HG03575 (cell line): ENCODE data around the gene ANKRD65.
"Not testable (repeated sequence)": the region's sequence is repeated elsewhere in the genome, so short reads cannot be mapped to it uniquely, and the experiment has no call there.

Source experiments
- ATAC-seq: cut with Tn5 transposase; IDR thresholded peaks from one replicate; pipeline ENCODE4 v1.9.1; 2021; ENCODE audit not compliant: unreplicated experiment, insufficient number of reproducible peaks, low FRiP score; ENCODE audit errors: extremely low read depth

Gene ANKRD65

GRCh38 chr1:1377540-1378205 is 43.4 kb downstream of the ANKRD65 start:
- ATAC-seq: no peak

DNA sequence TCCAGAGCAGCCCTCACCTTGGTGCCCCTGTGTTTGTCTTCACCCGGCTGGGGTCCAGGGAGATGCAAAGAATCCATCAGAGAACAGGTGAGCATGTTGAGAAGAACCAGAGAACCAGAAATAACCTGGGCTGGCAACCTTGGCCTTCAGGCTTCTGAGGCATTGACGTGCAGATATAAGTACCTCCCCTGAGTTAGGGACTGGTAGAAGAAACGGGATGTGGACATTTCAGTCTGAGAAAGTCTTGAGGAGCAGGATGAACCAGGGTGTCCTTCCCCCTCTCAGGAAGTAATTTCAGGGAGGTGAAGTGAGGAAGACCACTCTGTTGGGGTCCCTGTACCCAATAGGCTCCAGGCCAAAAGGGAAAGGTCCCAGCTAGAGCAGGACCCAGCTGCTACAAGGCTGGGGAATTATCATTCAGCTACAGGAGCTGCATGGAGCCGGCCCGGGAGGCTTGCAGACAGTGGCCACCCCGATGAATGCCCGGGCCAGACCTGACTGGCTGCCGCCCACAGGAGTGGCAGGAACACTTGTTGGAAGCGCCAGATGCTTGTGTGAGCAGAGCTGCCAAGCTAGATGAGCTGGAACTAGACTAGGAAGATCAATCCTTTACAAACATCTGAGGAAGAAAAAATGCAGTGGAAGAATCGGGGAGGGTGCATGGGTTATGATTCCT is 44.4 kb downstream of the ANKRD65 start:
- ATAC-seq: no peak

GRCh38 chr1:1374929-1375662 is 46.0 kb downstream of the ANKRD65 start, which contains the start of gene AURKAIP1:
Gene AURKAIP1 (minus strand): TSS chr1:1375207. CDS start chr1:1374756, 451 bp downstream.
- peak; percentile 49 for ATAC-seq

DNA sequence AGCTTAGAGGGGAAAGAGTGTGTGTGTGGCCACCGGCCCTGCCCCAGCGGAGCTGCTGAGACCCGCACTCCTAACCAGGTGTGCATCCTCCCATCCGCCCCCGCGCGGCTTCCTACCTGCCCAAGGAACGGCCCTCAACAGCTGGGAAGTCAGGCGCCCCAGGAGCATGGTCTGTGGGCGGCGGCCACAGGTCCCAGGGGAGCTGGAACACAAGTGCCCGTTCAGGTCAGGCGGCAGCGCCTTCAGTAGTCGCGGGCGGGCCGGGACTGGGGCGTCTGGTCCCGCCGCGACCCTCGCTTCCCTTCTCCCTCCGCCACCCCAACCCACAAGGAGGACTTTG is 46.5 kb downstream of the ANKRD65 start:
- ATAC-seq: no peak

DNA sequence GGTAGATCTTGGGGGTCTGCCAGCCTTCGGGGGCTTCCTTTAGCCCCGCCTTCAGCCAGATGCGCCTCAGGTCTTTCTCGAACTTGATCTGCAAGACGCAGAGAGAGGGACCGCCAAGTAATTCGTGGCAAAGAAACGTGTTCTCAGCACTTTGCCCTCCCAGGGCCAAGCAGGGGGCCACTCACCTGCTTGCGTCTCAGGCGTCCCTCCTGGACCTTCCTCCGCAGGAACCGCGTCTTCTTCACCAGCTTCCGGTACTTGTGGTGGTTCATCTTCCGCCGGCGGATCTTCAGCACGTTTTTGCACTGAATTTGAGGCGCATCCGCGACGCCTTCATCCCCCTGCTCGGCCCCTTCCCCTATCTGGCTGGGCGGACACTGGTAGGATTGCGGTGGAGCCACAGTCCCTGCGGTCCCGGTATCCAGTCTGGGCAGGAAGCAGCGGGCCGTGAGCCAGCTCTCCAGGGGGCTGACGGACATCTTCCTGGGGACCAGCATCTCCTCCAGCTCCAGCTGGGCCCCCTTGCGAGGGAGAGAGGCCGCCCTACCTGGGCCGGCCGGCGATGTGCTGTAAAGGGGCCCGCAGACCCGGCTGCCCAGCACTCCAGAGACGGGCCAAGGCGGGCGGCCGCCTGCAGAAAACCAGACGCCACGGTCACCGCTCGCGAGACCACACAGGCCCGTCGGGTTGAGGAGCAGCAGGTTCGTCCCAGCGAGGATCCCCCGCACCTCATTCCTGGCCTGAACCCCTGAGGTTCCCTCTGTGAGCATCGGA is 47.1 kb downstream of the ANKRD65 start:
- no peak for ATAC-seq

DNA sequence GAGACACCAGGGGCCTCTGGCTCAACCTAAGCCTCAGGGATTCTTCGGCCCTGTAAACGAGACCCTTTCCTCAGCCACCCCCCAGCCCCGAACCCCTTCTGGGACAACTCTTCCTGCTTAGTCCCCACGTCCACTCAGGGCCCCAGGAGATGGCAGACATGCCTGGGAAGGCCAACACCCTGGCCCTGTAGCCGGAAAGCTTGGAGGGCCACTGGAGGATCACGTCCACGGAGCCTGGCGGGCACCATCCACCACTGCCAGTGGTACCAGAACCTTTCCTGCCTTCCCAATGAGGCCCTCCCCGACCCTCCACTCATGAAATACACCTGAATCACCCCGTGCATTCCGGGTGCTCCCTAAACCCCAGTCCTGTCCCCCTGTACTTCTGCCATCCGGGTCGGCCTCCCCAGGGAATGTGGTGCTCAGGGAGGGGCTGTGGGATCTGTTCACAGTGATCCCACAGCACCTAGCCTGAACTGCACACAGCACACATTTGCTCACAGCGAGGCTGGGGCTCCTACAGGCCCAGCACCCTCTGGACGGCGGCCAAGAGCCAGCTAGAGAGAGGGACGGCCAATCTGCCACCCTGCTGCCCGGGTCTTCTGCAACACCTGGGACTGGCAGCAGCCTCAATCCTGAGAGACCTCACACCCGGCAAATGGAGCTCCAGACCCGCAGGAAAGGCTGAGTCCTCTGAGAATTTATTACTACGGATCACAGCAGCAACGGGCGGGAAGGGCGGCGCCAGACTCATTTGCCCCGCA is 47.8 kb downstream of the ANKRD65 start:
- ATAC-seq: no peak

GRCh38 chr1:1371746-1372711 is 49.0 kb downstream of the ANKRD65 start:
- no peak for ATAC-seq

DNA sequence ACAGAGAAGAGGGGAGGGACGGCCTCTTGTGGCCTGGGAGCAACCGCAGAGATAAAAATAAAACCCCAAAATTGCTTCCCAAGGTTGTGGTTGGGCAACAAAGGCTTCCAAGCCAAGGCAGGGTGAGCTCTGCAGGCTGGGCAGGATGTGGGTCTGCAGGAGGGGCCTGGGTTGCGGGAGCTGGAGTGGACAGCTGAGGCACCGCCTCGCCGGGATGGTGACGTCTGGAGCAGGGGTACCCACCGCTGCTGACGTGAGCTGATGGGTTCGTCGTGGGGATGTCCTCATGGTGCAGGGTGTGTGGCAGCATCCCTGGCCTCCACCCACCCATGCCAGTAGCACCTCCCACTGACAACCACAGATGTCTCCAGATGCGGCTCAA is 49.7 kb downstream of the ANKRD65 start:
- no peak for ATAC-seq

- ATAC-seq: no peak
Measured at GRCh38 chr1:1370771-1371300, 50.2 kb downstream of the ANKRD65 start.

- ATAC-seq: not testable (repeated sequence)
Measured at GRCh38 chr1:1370094-1370493, 51.0 kb downstream of the ANKRD65 start.
